ENCODE results near the gene TTC22. TPM values are rescaled to one million over a fixed set of nuclear protein-coding genes. Genes with fewer than 3 reads are reported as not detected.

TTC22 gene
- total and polyA plus RNA-seq, 2 of the 4 experiments (the other 2 are of a cell fraction), result not detected

DNA sequence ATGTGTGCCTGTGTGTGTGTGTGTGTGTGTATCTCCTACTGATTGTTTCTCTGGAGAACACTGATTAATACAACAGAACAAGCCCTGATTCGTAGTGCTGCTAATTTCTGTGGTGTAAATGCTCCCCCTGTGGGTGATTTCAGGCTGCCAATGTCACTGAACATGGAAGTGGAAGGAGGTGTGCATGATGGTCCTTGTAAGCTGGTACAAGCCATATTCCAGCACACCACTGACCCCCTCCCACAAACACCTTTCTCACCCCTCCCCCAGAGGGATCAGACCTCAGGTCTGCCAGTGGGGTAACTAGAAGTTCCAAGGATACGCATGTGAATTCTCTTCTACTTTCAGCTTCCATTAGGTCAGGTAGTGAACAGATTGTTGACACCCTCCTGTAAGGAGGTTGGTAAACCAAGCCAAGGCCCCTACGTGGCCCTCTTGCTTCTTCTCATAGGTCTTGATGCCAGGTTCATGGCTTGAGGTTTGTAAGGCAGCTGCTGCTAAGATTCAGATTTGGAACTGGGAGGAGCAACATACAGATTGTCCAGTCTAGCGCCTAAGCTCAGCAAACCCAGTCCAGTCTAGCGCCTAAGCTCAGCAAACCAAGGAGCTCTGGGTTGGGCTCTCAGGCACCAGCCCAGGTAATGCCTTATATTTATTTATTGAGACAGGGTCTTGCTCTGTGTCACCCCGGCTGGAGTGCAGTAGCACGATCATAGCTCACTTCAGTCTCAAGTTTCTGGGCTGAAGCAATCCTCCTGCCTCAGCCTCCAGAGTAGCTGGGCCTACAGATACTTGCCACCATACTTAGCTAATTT is 47.2 kb upstream of the TTC22 start:
- TF ChIP-seq NFE2L2 (IDR thresholded peaks at IDR 0.05; ENCODE audit: low read depth, low read length), result no peak
- ChIA-PET CTCF (interaction anchor here (0.6 kb wide), 1 partner anchor 383 kb away, joined by 8 read pairs; no protein-coding TSS in a partner anchor), POLR2A (ENCODE audit: unreplicated experiment) (no interaction called here)
- Histone ChIP-seq H4K20me1 (ENCODE audit: insufficient read depth, low read length) (no peaks in the 10 kb centered on the region), H3K27me3 (ENCODE audit: control insufficient read depth, insufficient read depth, low read length) (no peaks in the 10 kb centered on the region), H3K4me3 (ENCODE audit: insufficient read depth, low read depth, low read length) (no peak overlapping the region), H2AFZ (replicated peaks; ENCODE audit: low read length, poor library complexity) (no peak overlapping the region), H4K91ac (ENCODE audit: insufficient read depth, low read depth, low read length) (no peak overlapping the region), H3K4me2 (ENCODE audit: low read depth, low read length) (no peak overlapping the region), H2AK9ac (replicated peaks; ENCODE audit: low read depth, low read length, poor library complexity) (no peak overlapping the region), H2BK5ac (ENCODE audit: low read depth, low read length, poor library complexity, severe bottlenecking) (no peak overlapping the region), H3K4ac (ENCODE audit: low read depth, low read length) (no peak overlapping the region), H3K36me3 (ENCODE audit: control insufficient read depth, insufficient read depth, low read length) (no peaks in the 10 kb centered on the region; the same call in 1 of the 2 replicates), H3K9me3 (ENCODE audit: control insufficient read depth, insufficient read depth, low read length) (no peaks in the 10 kb centered on the region), H3K9me1 (ENCODE audit: insufficient read depth, low read length) (peaks cover 32% of the 10 kb centered on the region), H4K5ac (ENCODE audit: low read depth, low read length) (no peak overlapping the region), H3K14ac (replicated peaks; ENCODE audit: low read depth, low read length) (no peak overlapping the region), H2BK120ac (ENCODE audit: low read depth, low read length) (no peak overlapping the region), H3K27ac (ENCODE audit: insufficient read depth, low read length) (no peak overlapping the region), H4K8ac (ENCODE audit: low read depth in 2 of 2, low read length in 2 of 2) (no peak overlapping the region), H3K23ac (ENCODE audit: low read depth, low read length) (no peak overlapping the region), H3K56ac (ENCODE audit: extremely low read depth, insufficient read depth, low read length) (no peak overlapping the region), H2AK5ac (ENCODE audit: low read depth, low read length) (no peak overlapping the region), H2BK20ac (ENCODE audit: low read depth, low read length) (no peak overlapping the region), H3K79me1 (ENCODE audit: low read depth in 1 of 2, low read length in 2 of 2) (peaks cover 0 to 14% of the 10 kb centered on the region in 2 experiments; a peak in 1 of 4 replicates), H3K9ac (ENCODE audit: low read depth, low read length) (no peak overlapping the region), H3K18ac (ENCODE audit: low read depth, low read length) (no peak overlapping the region), H3K4me1 (ENCODE audit: control insufficient read depth, insufficient read depth, low read length) (peaks cover 15% of the 10 kb centered on the region), H2BK15ac (ENCODE audit: low read depth, low read length) (no peak overlapping the region)
- intact Hi-C loops (cut with micrococcal nuclease), result no loop called here
- no CpG with 5 or more reads among the region's 7 CpGs for WGBS, 2 experiments (ENCODE audit: extremely low coverage in 2 of 2, insufficient read length in 1 of 2)
- DNase-seq (no peak), ATAC-seq (ENCODE audit: low read depth) (no peak)
- in situ Hi-C loops (cut with MboI; ENCODE audit: low sequenced_read_pairs), result no loop called here
- dilution Hi-C loops (cut with HindIII; ENCODE audit: low sequenced_read_pairs, unreplicated experiment), result no loop called here
- BruUV-seq (replicated peaks), result no TSS peak

Data from IMR-90 (cell line).